ENCODE measurements around the gene WEE2. TPM values are rescaled to one million over a fixed set of nuclear protein-coding genes. Genes with fewer than 3 reads are reported as not detected.

The WEE2 gene
- total RNA-seq, 1 experiment from 2014 or later = not detected

- no peak for ATAC-seq
- no peaks in the 10 kb centered on the region for H3K9me3 ChIP-seq (ENCODE audit: control insufficient read depth, insufficient read depth, low read depth, low read length)
- no peak overlapping the region for H3K4me3 ChIP-seq (ENCODE audit: low read depth in 2 of 2, low read length in 2 of 2)
- peaks cover 9% of the 10 kb centered on the region; the same call in 1 of the 2 replicates for H3K4me1 ChIP-seq (ENCODE audit: control insufficient read depth, insufficient read depth, low read length)
- ChIA-PET POLR2A (no interaction called here), CTCF (no interaction called here)
- H3K36me3 ChIP-seq (ENCODE audit: control insufficient read depth, insufficient read depth, low read length) = no peaks in the 10 kb centered on the region
- DNase-seq (ENCODE audit: low read depth, low spot score) = no peak
- TF ChIP-seq POLR2AphosphoS5 (IDR thresholded peaks at IDR 0.05; ENCODE audit: low read depth, low read length) = no peak
- TF ChIP-seq REST (IDR thresholded peaks at IDR 0.05; ENCODE audit: insufficient read depth in 1 of 2, low read depth in 2 of 2, low read length in 1 of 2) = no peak
- TF ChIP-seq SIN3A (IDR thresholded peaks at IDR 0.05; ENCODE audit: borderline replicate concordance, insufficient read depth, low read depth, low read length) = no peak
- TF ChIP-seq TCF7L2 (IDR thresholded peaks at IDR 0.05; ENCODE audit: low read depth, low read length) = no peak
- TF ChIP-seq CTCF (IDR thresholded peaks at IDR 0.05) = no peak
- H3K27ac ChIP-seq (ENCODE audit: low read length) = no peak overlapping the region
- no TSS peak for BruUV-seq (replicated peaks)
- intact Hi-C loops (cut with micrococcal nuclease; ENCODE audit: unreplicated experiment) = no loop called here
- in situ Hi-C loops (cut with HindIII; ENCODE audit: low pct_unique_long_range_greater_than_20kb, low sequenced_read_pairs) = no loop called here
- H3K27me3 ChIP-seq (ENCODE audit: control insufficient read depth, insufficient read depth, low read length) = no peaks in the 10 kb centered on the region
Measured at GRCh38 chr7:141691540-141691939, 16.6 kb upstream of the WEE2 start.

- TF ChIP-seq POLR2AphosphoS5 (IDR thresholded peaks at IDR 0.05; ENCODE audit: low read depth, low read length) = no peak
- ChIA-PET POLR2A (no interaction called here), CTCF (no interaction called here)
- no peak overlapping the region for H3K27ac ChIP-seq (ENCODE audit: low read length)
- H3K4me3 ChIP-seq (ENCODE audit: low read depth in 2 of 2, low read length in 2 of 2) = no peak overlapping the region
- ATAC-seq = no peak
- H3K9me3 ChIP-seq (ENCODE audit: control insufficient read depth, insufficient read depth, low read depth, low read length) = no peaks in the 10 kb centered on the region
- no peak for DNase-seq (ENCODE audit: low read depth, low spot score)
- no TSS peak for BruUV-seq (replicated peaks)
- in situ Hi-C loops (cut with HindIII; ENCODE audit: low pct_unique_long_range_greater_than_20kb, low sequenced_read_pairs) (no loop called here), intact Hi-C loops (cut with micrococcal nuclease; ENCODE audit: unreplicated experiment) (no loop called here)
- no peaks in the 10 kb centered on the region for H3K27me3 ChIP-seq (ENCODE audit: control insufficient read depth, insufficient read depth, low read length)
- H3K36me3 ChIP-seq (ENCODE audit: control insufficient read depth, insufficient read depth, low read length) = no peaks in the 10 kb centered on the region
- peaks cover 9% of the 10 kb centered on the region; the same call in 1 of the 2 replicates for H3K4me1 ChIP-seq (ENCODE audit: control insufficient read depth, insufficient read depth, low read length)
Measured at GRCh38 chr7:141691961-141692360, 16.2 kb upstream of the WEE2 start.

GRCh38 chr7:141693082-141693481, 15.1 kb upstream of the WEE2 start:
- in situ Hi-C loops (cut with HindIII; ENCODE audit: low pct_unique_long_range_greater_than_20kb, low sequenced_read_pairs) (no loop called here), intact Hi-C loops (cut with micrococcal nuclease; ENCODE audit: unreplicated experiment) (no loop called here)
- Histone ChIP-seq H3K27ac (ENCODE audit: low read length) (no peak overlapping the region), H3K36me3 (ENCODE audit: control insufficient read depth, insufficient read depth, low read length) (no peaks in the 10 kb centered on the region), H3K27me3 (ENCODE audit: control insufficient read depth, insufficient read depth, low read length) (no peaks in the 10 kb centered on the region), H3K9me3 (ENCODE audit: control insufficient read depth, insufficient read depth, low read depth, low read length) (no peaks in the 10 kb centered on the region), H3K4me1 (ENCODE audit: control insufficient read depth, insufficient read depth, low read length) (peaks cover 9% of the 10 kb centered on the region; the same call in 1 of the 2 replicates), H3K4me3 (ENCODE audit: low read depth in 2 of 2, low read length in 2 of 2) (no peak overlapping the region)
- no peak for ATAC-seq
- DNase-seq (ENCODE audit: low read depth, low spot score) = no peak
- POLR2A ChIA-PET = no interaction called here
- TF ChIP-seq CTCF (IDR thresholded peaks at IDR 0.05) (no peak), POLR2AphosphoS5 (IDR thresholded peaks at IDR 0.05; ENCODE audit: low read depth, low read length) (no peak), TCF7L2 (IDR thresholded peaks at IDR 0.05; ENCODE audit: low read depth, low read length) (no peak), SIN3A (IDR thresholded peaks at IDR 0.05; ENCODE audit: borderline replicate concordance, insufficient read depth, low read depth, low read length) (no peak)
- CTCF ChIA-PET = interaction anchor here (0.5 kb wide), 1 partner anchor 709 kb away, joined by 4 read pairs; no protein-coding TSS in a partner anchor
- BruUV-seq (replicated peaks) = no TSS peak
